GM12878 (cell line): Measurements from ENCODE around the gene FANCE. TPM values are rescaled to one million over a fixed set of nuclear protein-coding genes. Genes with fewer than 3 reads are reported as not detected.

Experiments used
- ASH2L ChIP-seq: fragments of 300-600, 200-600 bp; sonication (generic); IDR thresholded peaks from 2 replicates; pipeline ENCODE4 v1.6.1; 2017; ENCODE audit warnings: low read depth, mild to moderate bottlenecking, borderline replicate concordance
- CBX5 ChIP-seq: sonication (generic); IDR thresholded peaks from 2 replicates; pipeline ENCODE4 v1.6.1; 2016; ENCODE audit warnings: low read depth, moderate library complexity, mild to moderate bottlenecking, inconsistent platforms
- ETV6 ChIP-seq, 2 experiments: fragments of 450-650 bp in 1 of 2; IDR thresholded peaks in 1 of 2; conservative IDR thresholded peaks in 1 of 2; 2 replicates each; pipeline ENCODE4 v1.6.1; 2014; ENCODE audit warnings: antibody characterized with exemption in 1 of 2, borderline replicate concordance in 1 of 2, low read depth in 1 of 2, mild to moderate bottlenecking in 1 of 2, moderate library complexity in 1 of 2
- KAT2A ChIP-seq: conservative IDR thresholded peaks from 2 replicates; pipeline ENCODE4 v1.6.1; 2011; ENCODE audit warnings: low read depth, low read length; ENCODE audit not compliant: control insufficient read depth
- LARP7 ChIP-seq: fragments of 450-650 bp; IDR thresholded peaks from 2 replicates; pipeline ENCODE4 v1.6.1; 2017; ENCODE audit warnings: mild to moderate bottlenecking
- MXI1 ChIP-seq: fragments of 150-350 bp; IDR thresholded peaks from 2 replicates; pipeline ENCODE4 v1.6.1; 2011; ENCODE audit warnings: low read depth, mild to moderate bottlenecking, inconsistent platforms, low read length, improper control_type of control experiment
- NBN ChIP-seq: fragments of 450-650 bp; IDR thresholded peaks from 2 replicates; pipeline ENCODE4 v1.6.1; 2016
- NFIC ChIP-seq: IDR thresholded peaks from 2 replicates; pipeline ENCODE4 v1.6.1; 2012; ENCODE audit warnings: low read depth, mild to moderate bottlenecking, inconsistent platforms, low read length, moderate library complexity
- POU2F2 ChIP-seq: IDR thresholded peaks from 3 replicates; pipeline ENCODE4 v1.6.1; 2011; ENCODE audit warnings: low read depth, mild to moderate bottlenecking, low read length, borderline replicate concordance
- SMARCA5 ChIP-seq: fragments of 450-650 bp; IDR thresholded peaks from 2 replicates; pipeline ENCODE4 v1.6.1; 2017; ENCODE audit warnings: mild to moderate bottlenecking
- STAT3 ChIP-seq: IDR thresholded peaks from 2 replicates; pipeline ENCODE4 v1.6.1; 2011; ENCODE audit warnings: low read depth, low read length, improper control_type of control experiment
- TAF1 ChIP-seq: IDR thresholded peaks from 2 replicates; pipeline ENCODE4 v1.6.1; 2011; ENCODE audit warnings: mild to moderate bottlenecking, low read depth, low read length, borderline replicate concordance
- ZNF217 ChIP-seq: fragments of 450-650 bp; IDR thresholded peaks from 2 replicates; pipeline ENCODE4 v1.6.1; 2017; ENCODE audit warnings: antibody characterized with exemption, mild to moderate bottlenecking
- ZSCAN29 ChIP-seq: fragments of 450-650 bp; IDR thresholded peaks from 2 replicates; pipeline ENCODE4 v1.6.1; 2017; ENCODE audit warnings: mild to moderate bottlenecking, moderate library complexity
- polyA plus RNA-seq, 11 experiments: library from polyadenylated mRNA; depleted of rRNA in 4 of 11; unstranded in 6 of 11; stranded (reverse) in 5 of 11; fragments of >200 nt; fragmentation: Nextera tagmentation in 4 of 11; fragmentation: Illumina TruSeq in 1 of 11; extraction: Ambion mirVana in 4 of 11; extraction: Trizol in 1 of 11; gene quantifications; 1 replicate in 1 of 11; 2 replicates in 10 of 11; pipeline versions ENCODE4 v1.2.1 to v1.2.3, GENCODE V29; 2011 to 2016; ENCODE audit warnings: inconsistent platforms in 2 of 11, missing spikeins in 2 of 11, low read depth in 1 of 11
- total RNA-seq, 4 experiments: library from RNA; depleted of rRNA in 3 of 4; stranded (reverse); fragments of >200 nt in 3 of 4; fragmentation: Illumina TruSeq in 1 of 4; extraction: Trizol in 1 of 4; gene quantifications; 2 replicates each; pipeline versions ENCODE4 v1.2.1 to v1.2.3, GENCODE V29; 2013 to 2021
- TF ChIP-seq, protein P1 (sequence below): fragments of 450-650 bp; formaldehyde crosslinking; IDR thresholded peaks from 2 replicates; pipeline ENCODE4 v1.5.0; 2022; ENCODE audit warnings: mild to moderate bottlenecking, missing genetic modification characterization
- TF ChIP-seq, protein P2 (sequence below): IDR thresholded peaks from 2 replicates; pipeline ENCODE4 v1.6.1; 2012; ENCODE audit warnings: low read depth, low read length, improper control_type of control experiment
- TF ChIP-seq, protein P3 (sequence below): IDR thresholded peaks from 2 replicates; pipeline ENCODE4 v1.6.1; 2011; ENCODE audit warnings: mild to moderate bottlenecking, low read depth, low read length, moderate library complexity; ENCODE audit not compliant: insufficient replicate concordance
- TF ChIP-seq, protein P4 (sequence below): fragments of 450-650 bp; IDR thresholded peaks from 2 replicates; pipeline ENCODE4 v1.6.1; 2017; ENCODE audit warnings: low read depth, mild to moderate bottlenecking, moderate library complexity

The FANCE gene
- total and polyA plus RNA-seq, 10 of the 15 experiments (the other 5 are each of a cell fraction or from before 2014, with no cell fraction given): 3.0 to 13.3 (median 8.1) TPM

DNA sequence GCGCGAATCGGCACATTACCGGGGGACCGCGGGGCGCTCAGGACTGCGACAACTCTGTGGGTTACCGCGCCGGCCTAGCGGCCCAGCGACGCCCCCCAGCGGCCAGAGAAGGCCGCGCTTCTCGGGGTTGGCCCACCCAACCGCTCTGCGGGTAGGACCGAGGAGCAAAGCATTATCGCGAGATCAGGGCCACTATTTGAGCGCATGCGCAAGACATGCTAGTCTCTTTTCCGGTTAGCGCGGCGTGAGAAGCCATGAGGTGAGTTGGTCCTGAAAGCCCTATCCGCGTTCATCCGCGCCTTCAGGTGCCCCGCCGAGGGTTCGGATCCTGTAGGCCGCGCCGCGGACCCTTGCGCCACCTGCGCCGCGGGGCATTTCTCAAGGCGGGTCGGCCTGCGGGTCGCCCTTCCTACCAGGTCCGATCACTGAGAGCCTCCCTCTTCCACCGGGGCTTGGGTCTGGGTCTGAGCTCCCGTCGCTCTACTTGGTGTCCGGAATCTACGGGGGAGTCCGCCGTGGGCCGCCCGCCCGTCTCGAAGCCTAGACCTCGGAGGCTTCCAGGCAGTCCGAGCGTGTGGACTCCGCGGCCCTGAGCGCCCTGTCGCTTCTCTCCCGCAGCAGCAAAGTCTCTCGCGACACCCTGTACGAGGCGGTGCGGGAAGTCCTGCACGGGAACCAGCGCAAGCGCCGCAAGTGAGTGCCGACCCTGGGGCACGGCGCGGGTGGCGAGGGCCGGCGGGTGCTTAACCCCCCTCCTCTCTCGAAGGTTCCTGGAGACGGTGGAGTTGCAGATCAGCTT, 16.2 kb downstream of the FANCE start, which contains the start of gene RPL10A (continued):
- TF ChIP-seq ASH2L (0 out of 2 replicates have a peak, but pooled peaks have one; percentile 68), ETV6 (conservative IDR thresholded peaks at IDR 0.05 in 1 of 2, IDR thresholded peaks at IDR 0.05 in 1 of 2; ENCODE audit: borderline replicate concordance in 1 of 2, low read depth in 1 of 2) (peak in 1 of 2 experiments; percentile 41; a peak in 1 of 4 replicates), MXI1 (peak; percentile 98), TAF1 (peak; percentile 100), SMARCA5 (peak; percentile 91), ZSCAN29 (peak; percentile 77; the same call in 1 of the 2 replicates), STAT3 (no peak), LARP7 (peak; percentile 87), ZNF217 (0 out of 2 replicates have a peak, but pooled peaks have one; percentile 26), NFIC (no peak), KAT2A (no peak), NBN (no peak; the same call in none of the 2 replicates), CBX5 (0 out of 2 replicates have a peak, but pooled peaks have one; percentile 76), POU2F2 (peak; percentile 98)
- TF ChIP-seq, protein P1, sequence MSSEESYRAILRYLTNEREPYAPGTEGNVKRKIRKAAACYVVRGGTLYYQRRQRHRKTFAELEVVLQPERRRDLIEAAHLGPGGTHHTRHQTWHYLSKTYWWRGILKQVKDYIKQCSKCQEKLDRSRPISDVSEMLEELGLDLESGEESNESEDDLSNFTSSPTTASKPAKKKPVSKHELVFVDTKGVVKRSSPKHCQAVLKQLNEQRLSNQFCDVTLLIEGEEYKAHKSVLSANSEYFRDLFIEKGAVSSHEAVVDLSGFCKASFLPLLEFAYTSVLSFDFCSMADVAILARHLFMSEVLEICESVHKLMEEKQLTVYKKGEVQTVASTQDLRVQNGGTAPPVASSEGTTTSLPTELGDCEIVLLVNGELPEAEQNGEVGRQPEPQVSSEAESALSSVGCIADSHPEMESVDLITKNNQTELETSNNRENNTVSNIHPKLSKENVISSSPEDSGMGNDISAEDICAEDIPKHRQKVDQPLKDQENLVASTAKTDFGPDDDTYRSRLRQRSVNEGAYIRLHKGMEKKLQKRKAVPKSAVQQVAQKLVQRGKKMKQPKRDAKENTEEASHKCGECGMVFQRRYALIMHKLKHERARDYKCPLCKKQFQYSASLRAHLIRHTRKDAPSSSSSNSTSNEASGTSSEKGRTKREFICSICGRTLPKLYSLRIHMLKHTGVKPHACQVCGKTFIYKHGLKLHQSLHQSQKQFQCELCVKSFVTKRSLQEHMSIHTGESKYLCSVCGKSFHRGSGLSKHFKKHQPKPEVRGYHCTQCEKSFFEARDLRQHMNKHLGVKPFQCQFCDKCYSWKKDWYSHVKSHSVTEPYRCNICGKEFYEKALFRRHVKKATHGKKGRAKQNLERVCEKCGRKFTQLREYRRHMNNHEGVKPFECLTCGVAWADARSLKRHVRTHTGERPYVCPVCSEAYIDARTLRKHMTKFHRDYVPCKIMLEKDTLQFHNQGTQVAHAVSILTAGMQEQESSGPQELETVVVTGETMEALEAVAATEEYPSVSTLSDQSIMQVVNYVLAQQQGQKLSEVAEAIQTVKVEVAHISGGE (CRISPR knock-in tag): no peak
- TF ChIP-seq, protein P2, sequence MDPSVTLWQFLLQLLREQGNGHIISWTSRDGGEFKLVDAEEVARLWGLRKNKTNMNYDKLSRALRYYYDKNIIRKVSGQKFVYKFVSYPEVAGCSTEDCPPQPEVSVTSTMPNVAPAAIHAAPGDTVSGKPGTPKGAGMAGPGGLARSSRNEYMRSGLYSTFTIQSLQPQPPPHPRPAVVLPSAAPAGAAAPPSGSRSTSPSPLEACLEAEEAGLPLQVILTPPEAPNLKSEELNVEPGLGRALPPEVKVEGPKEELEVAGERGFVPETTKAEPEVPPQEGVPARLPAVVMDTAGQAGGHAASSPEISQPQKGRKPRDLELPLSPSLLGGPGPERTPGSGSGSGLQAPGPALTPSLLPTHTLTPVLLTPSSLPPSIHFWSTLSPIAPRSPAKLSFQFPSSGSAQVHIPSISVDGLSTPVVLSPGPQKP: no peak
- TF ChIP-seq, protein P3, sequence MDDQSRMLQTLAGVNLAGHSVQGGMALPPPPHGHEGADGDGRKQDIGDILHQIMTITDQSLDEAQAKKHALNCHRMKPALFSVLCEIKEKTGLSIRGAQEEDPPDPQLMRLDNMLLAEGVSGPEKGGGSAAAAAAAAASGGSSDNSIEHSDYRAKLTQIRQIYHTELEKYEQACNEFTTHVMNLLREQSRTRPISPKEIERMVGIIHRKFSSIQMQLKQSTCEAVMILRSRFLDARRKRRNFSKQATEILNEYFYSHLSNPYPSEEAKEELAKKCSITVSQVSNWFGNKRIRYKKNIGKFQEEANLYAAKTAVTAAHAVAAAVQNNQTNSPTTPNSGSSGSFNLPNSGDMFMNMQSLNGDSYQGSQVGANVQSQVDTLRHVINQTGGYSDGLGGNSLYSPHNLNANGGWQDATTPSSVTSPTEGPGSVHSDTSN: no peak
- TF ChIP-seq, protein P4, sequence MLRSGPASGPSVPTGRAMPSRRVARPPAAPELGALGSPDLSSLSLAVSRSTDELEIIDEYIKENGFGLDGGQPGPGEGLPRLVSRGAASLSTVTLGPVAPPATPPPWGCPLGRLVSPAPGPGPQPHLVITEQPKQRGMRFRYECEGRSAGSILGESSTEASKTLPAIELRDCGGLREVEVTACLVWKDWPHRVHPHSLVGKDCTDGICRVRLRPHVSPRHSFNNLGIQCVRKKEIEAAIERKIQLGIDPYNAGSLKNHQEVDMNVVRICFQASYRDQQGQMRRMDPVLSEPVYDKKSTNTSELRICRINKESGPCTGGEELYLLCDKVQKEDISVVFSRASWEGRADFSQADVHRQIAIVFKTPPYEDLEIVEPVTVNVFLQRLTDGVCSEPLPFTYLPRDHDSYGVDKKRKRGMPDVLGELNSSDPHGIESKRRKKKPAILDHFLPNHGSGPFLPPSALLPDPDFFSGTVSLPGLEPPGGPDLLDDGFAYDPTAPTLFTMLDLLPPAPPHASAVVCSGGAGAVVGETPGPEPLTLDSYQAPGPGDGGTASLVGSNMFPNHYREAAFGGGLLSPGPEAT: no peak; the same call in 1 of the 2 replicates
